KMS-11 (cell line): ENCODE results near the gene FRZB.

Experiments used
- H2AFZ ChIP-seq: fragments of 200-600 bp; sonication (generic); 2 replicates; pipeline ENCODE4 v1.6.1; 2016; ENCODE audit warnings: antibody characterized with exemption, mixed run types, low read depth
- H3K27ac ChIP-seq: fragments of 200-600 bp; sonication (generic); 2 replicates; pipeline ENCODE4 v1.6.1; 2016; ENCODE audit warnings: mild to moderate bottlenecking, mixed run types
- H3K27me3 ChIP-seq: fragments of 200-600 bp; sonication (generic); 2 replicates; pipeline ENCODE4 v1.6.1; 2017; ENCODE audit warnings: mild to moderate bottlenecking, low read depth, mixed run types, moderate library complexity; ENCODE audit not compliant: insufficient read depth
- H3K36me3 ChIP-seq: fragments of 200-600 bp; sonication (generic); 2 replicates; pipeline ENCODE4 v1.6.1; 2017; ENCODE audit warnings: mild to moderate bottlenecking, mixed run types; ENCODE audit not compliant: insufficient read depth
- H3K4me1 ChIP-seq: fragments of 200-600 bp; sonication (generic); 2 replicates; pipeline ENCODE4 v1.6.1; 2016; ENCODE audit warnings: mild to moderate bottlenecking, low read depth, mixed run types; ENCODE audit not compliant: poor library complexity, severe bottlenecking
- H3K4me2 ChIP-seq: fragments of 200-600 bp; sonication (generic); 2 replicates; pipeline ENCODE4 v1.7.0; 2016; ENCODE audit warnings: mild to moderate bottlenecking, mixed run types
- H3K4me3 ChIP-seq: fragments of 200-600 bp; sonication (generic); IDR thresholded peaks from 2 replicates; pipeline ENCODE4 v1.6.1; 2017; ENCODE audit warnings: low read depth, low read length, mixed read lengths; ENCODE audit not compliant: insufficient read depth
- H3K79me2 ChIP-seq: fragments of 200-600 bp; sonication (generic); 2 replicates; pipeline ENCODE4 v1.6.1; 2016; ENCODE audit warnings: low read depth, mixed run types; ENCODE audit not compliant: insufficient read depth
- H3K9ac ChIP-seq: fragments of 200-600 bp; sonication (generic); 2 replicates; pipeline ENCODE4 v1.6.1; 2016; ENCODE audit warnings: mild to moderate bottlenecking, mixed run types
- H4K20me1 ChIP-seq: fragments of 200-600 bp; sonication (generic); 2 replicates; pipeline ENCODE4 v1.6.1; 2016; ENCODE audit warnings: mild to moderate bottlenecking, mixed run types; ENCODE audit not compliant: insufficient read depth
- TF ChIP-seq, protein P1 (sequence below): fragments of 200-600 bp; sonication (generic); conservative IDR thresholded peaks from 2 replicates; pipeline ENCODE4 v1.6.1; 2017; ENCODE audit warnings: low read depth, mild to moderate bottlenecking, antibody characterized with exemption, low read length, moderate library complexity, mixed read lengths

Gene FRZB

DNA sequence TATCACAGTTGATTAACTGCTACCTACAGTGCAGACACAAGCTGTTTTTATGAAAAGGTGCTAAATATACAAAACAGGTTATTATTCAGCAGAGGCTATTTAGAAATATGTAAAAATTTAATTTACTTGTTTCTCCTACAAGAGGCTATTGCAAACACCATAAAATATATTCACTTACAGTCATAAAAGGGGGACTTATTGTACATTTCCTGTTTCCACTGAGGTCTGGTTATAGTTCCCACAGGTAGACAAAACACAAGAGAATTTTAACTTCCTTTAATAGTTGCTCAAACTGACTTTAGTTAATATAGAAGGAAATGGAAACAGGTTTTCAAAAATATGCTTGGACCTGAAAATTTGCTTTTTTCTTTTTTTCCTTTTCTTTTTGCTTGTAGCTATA, 40.0 kb upstream of the FRZB start:
- TF ChIP-seq, protein P1, sequence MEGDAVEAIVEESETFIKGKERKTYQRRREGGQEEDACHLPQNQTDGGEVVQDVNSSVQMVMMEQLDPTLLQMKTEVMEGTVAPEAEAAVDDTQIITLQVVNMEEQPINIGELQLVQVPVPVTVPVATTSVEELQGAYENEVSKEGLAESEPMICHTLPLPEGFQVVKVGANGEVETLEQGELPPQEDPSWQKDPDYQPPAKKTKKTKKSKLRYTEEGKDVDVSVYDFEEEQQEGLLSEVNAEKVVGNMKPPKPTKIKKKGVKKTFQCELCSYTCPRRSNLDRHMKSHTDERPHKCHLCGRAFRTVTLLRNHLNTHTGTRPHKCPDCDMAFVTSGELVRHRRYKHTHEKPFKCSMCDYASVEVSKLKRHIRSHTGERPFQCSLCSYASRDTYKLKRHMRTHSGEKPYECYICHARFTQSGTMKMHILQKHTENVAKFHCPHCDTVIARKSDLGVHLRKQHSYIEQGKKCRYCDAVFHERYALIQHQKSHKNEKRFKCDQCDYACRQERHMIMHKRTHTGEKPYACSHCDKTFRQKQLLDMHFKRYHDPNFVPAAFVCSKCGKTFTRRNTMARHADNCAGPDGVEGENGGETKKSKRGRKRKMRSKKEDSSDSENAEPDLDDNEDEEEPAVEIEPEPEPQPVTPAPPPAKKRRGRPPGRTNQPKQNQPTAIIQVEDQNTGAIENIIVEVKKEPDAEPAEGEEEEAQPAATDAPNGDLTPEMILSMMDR: no peak
- Histone ChIP-seq H3K36me3 (no peaks in the 10 kb centered on the region), H3K27ac (no peak overlapping the region), H2AFZ (no peak overlapping the region), H3K9ac (no peak overlapping the region), H4K20me1 (no peaks in the 10 kb centered on the region), H3K27me3 (no peaks in the 10 kb centered on the region), H3K4me1 (no peaks in the 10 kb centered on the region), H3K4me3 (no peak overlapping the region), H3K4me2 (no peak overlapping the region), H3K79me2 (no peaks in the 10 kb centered on the region)

DNA sequence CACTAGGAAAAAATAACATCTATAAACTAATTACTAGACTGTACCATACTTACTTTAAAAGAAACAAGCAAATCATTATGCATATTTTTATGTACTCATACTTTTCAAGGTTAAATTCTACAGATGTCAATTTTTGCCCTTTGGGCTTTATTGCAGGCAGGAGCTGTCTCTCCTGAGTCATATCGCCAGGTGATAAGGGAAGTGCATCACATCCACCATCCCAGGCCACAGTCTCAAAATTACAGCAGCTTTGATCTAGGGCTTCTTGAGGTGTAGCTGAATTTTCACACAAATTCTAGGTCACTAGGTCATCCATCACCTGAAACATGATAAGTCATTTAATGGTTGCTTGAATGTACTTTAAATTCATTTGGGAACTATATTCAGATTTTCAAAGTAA, 38.4 kb upstream of the FRZB start:
- no peaks in the 10 kb centered on the region for H3K27me3 ChIP-seq
- H2AFZ ChIP-seq: no peak overlapping the region
- H3K27ac ChIP-seq: no peak overlapping the region
- TF ChIP-seq, protein P1: no peak
- H3K79me2 ChIP-seq: no peaks in the 10 kb centered on the region
- H4K20me1 ChIP-seq: no peaks in the 10 kb centered on the region
- no peak overlapping the region for H3K4me2 ChIP-seq
- H3K4me3 ChIP-seq: no peak overlapping the region
- no peaks in the 10 kb centered on the region for H3K36me3 ChIP-seq
- no peak overlapping the region for H3K9ac ChIP-seq
- H3K4me1 ChIP-seq: no peaks in the 10 kb centered on the region

DNA sequence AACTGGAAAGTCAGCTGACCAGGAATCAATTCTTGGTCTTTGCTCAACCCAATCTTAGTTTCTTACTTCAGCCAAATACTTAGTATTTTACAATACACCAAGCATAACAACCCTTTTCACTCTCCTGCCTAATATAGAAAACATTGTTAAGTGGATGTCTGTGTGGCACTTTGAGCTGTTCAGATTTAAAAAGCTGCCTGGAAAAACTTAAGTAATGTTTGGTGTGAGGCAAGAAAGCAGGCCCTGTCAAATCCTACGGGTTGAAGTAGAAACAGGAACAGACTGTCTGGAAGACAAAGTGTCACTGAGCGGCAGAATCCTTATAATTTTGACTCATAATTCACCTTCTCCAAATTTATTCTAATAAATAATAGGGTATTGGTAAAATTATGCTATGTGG, 37.1 kb upstream of the FRZB start:
- TF ChIP-seq, protein P1: no peak
- H3K9ac ChIP-seq: no peak overlapping the region
- H2AFZ ChIP-seq: no peak overlapping the region
- no peaks in the 10 kb centered on the region for H3K36me3 ChIP-seq
- H3K27me3 ChIP-seq: no peaks in the 10 kb centered on the region
- no peak overlapping the region for H3K4me2 ChIP-seq
- no peak overlapping the region for H3K27ac ChIP-seq
- no peaks in the 10 kb centered on the region for H4K20me1 ChIP-seq
- no peaks in the 10 kb centered on the region for H3K4me1 ChIP-seq
- H3K4me3 ChIP-seq: no peak overlapping the region
- H3K79me2 ChIP-seq: no peaks in the 10 kb centered on the region

DNA sequence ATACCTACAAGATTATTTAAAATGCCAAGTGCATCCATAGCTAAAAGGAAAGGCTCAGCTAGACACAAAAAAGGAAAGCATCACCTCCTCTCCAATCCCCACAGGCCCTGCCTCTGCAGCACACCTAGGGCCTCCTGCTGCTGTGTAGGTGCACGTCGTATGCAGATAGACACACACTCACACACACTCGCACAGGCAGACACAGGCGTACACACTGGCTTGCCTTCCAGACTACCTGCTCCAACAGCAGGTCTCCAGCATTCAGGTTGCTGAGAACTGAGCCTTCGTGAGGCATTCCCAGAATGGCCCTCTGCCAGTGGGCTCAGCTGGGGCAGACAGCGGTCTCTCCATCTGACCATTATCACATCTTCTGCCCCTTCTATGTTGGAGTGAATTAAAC, 35.3 kb upstream of the FRZB start:
- no peak overlapping the region for H3K4me3 ChIP-seq
- no peak overlapping the region for H3K4me2 ChIP-seq
- H2AFZ ChIP-seq: no peak overlapping the region
- H3K4me1 ChIP-seq: no peaks in the 10 kb centered on the region
- H3K27ac ChIP-seq: no peak overlapping the region
- TF ChIP-seq, protein P1: no peak
- H3K79me2 ChIP-seq: no peaks in the 10 kb centered on the region
- no peaks in the 10 kb centered on the region for H3K36me3 ChIP-seq
- H3K9ac ChIP-seq: no peak overlapping the region
- H4K20me1 ChIP-seq: no peaks in the 10 kb centered on the region
- no peaks in the 10 kb centered on the region for H3K27me3 ChIP-seq

DNA sequence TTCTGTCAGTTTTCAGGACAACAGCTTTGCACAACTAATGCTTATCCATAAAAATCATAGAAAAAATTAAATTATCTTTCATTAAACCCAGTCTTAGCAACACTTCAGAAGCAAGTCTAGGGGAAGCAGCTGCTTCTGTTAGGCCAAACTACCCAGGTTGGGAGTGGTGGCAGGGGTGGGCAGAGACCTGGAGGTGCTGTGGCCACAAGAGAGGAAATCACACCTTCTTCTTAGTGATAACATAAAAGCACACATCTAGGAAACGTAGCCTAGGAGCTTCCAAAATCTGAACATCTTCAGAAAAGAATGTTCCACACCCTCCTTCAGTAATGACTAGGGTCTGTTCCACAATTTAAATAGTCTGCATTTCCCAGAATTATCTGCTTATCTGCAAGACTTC, 32.3 kb upstream of the FRZB start:
- Histone ChIP-seq H3K79me2 (no peaks in the 10 kb centered on the region), H3K4me1 (no peaks in the 10 kb centered on the region), H3K9ac (no peak overlapping the region), H3K27ac (no peak overlapping the region), H3K27me3 (no peaks in the 10 kb centered on the region), H3K36me3 (no peaks in the 10 kb centered on the region), H3K4me3 (no peak overlapping the region), H2AFZ (no peak overlapping the region), H3K4me2 (no peak overlapping the region), H4K20me1 (no peaks in the 10 kb centered on the region)
- TF ChIP-seq, protein P1: no peak
